GM12873 (cell line): Measurements from ENCODE around the gene IRX4.

ENCODE experiments used
- TF ChIP-seq, protein P1 (sequence below): IDR thresholded peaks from 2 replicates; pipeline ENCODE4 v1.5.1; 2012; ENCODE audit warnings: low read depth, mild to moderate bottlenecking, moderate library complexity, low read length, control low read depth; ENCODE audit not compliant: insufficient read depth; ENCODE audit errors: missing control alignments

The IRX4 gene

DNA sequence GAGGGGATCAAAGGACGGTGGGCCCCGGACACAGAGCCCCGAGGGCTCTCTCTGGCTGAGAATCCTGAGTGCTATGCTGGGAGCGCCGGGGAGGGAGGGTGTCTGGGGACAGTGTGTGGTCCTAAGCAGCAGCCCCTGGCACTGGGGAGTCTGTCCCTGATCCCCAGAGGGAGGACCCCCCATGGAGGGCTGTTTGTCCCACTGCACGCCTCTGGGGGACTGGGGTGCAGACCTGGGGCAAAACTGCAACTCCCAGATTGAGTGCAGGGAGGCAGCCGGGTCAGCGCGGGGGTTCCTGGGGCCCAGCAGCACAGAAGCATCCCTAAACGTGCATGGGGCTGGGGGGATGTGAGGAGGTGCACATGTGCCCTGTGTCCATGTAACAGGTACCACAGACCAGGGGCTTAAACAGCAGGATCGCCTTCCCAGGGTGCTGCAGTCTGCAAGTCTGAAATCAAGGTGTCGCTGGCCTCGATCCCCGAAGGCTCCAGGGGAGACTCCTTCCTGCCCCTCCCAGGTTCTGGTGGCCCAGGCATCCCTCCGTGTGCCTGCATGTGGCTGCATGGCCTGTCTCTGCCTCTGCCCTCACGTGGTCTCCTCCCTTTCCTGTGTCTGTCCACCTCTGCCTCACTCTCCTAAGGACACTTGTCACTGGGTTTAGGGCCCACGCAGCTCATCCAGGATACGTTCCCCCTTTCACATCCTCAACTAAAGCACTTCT is 35.9 kb upstream of the IRX4 start:
- TF ChIP-seq, protein P1, sequence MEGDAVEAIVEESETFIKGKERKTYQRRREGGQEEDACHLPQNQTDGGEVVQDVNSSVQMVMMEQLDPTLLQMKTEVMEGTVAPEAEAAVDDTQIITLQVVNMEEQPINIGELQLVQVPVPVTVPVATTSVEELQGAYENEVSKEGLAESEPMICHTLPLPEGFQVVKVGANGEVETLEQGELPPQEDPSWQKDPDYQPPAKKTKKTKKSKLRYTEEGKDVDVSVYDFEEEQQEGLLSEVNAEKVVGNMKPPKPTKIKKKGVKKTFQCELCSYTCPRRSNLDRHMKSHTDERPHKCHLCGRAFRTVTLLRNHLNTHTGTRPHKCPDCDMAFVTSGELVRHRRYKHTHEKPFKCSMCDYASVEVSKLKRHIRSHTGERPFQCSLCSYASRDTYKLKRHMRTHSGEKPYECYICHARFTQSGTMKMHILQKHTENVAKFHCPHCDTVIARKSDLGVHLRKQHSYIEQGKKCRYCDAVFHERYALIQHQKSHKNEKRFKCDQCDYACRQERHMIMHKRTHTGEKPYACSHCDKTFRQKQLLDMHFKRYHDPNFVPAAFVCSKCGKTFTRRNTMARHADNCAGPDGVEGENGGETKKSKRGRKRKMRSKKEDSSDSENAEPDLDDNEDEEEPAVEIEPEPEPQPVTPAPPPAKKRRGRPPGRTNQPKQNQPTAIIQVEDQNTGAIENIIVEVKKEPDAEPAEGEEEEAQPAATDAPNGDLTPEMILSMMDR, result no peak

DNA sequence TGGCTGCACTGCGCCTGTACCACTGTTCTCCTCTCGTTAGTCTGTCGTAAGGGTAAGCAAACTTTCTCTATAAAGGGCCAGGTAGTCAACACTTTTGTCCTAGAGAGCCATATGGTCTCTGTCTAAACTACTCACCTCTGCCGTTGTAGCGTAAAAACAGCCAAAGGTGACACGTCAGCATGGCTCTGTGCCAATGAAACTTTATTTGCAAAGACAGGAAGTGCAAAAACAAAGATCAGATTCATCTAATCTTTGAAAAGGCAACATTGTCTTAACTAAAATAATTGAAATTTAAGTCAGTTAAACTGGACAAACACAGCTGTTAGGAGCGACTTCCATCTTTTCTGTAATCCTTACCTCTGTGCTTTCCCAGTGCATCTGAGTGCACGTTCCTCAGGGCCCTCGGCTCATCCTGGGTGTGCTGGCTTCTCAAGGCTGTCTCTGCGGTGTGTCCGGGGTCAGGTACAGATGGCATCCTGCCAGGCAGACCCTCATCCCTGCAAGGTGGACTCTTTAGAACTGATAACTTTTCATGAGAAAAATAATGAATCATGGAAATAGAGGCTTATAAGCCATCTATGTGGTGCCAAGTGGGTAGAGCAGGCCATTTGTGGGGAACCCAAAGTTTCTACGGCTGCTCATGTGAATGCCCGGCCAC is 35.2 kb upstream of the IRX4 start:
- TF ChIP-seq, protein P1, result no peak

DNA sequence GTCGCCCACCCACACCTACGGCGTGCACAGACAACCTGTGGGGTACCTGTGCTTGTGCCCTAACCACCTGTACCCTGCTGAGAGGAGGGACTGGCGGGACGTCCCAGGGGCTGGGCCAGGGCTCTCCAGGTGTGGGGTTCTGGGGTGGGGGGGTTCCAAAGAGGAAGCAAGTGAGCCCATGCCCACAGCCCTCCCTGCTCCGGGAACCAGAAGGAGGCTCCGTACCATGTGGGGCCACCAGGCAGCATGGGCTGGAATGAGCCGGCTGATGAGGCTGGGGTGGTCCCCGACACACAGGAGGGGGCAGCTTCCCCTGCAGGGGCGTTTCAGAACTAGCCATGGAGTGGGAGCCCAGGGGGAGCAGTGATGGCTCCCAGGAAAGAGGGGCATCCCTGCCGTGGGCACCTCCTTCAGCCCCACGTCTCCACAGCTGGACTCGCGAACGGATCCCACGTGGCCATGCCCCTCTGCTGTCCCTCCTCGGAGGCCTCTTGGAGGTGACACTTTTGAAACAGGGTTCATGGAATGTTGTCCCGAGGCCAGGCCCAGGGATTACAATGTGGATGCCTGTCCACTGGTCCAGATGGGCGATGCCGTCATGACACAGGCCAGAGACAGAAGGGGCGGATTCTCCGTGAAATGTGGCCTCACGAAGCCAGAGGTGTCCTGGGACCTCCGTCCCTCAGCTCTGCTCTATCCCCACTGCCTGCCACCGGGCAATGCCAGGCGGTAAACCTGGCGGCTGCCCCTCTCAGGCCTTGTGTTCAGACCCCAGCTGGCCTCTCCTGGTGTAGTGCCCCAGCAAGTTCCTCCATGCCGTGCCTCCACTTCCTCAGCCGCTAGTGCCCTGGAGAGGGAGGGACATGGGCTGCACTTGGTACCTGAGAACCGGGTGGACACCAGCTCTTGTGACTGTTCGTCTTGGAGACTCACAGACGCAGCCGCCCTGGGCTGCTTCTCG is 33.6 kb upstream of the IRX4 start:
- TF ChIP-seq, protein P1, result no peak

- TF ChIP-seq, protein P1, result no peak
Observed at GRCh38 chr5:1915316-1915715, 32.6 kb upstream of the IRX4 start.

- TF ChIP-seq, protein P1, result no peak
Observed at GRCh38 chr5:1914471-1914870, 31.7 kb upstream of the IRX4 start.

- TF ChIP-seq, protein P1, result no peak
Observed at GRCh38 chr5:1913578-1913977, 30.9 kb upstream of the IRX4 start.

- TF ChIP-seq, protein P1, result no peak
Observed at GRCh38 chr5:1912951-1913565, 30.3 kb upstream of the IRX4 start.
